H9 (cell line): ENCODE measurements around the gene CDK5R1. TPM values are rescaled to one million over a fixed set of nuclear protein-coding genes. Genes with fewer than 3 reads are reported as not detected.

Experiments used
- DNase-seq: peaks from one replicate; pipeline ENCODE4 v3.0.0-alpha.2; 2017
- H2AFZ ChIP-seq: one replicate; pipeline ENCODE4 v1.6.1; 2013; ENCODE audit warnings: mild to moderate bottlenecking, low read length, control low read depth, moderate library complexity
- H2AK5ac ChIP-seq: 2 replicates; pipeline ENCODE4 v1.6.1; 2013; ENCODE audit warnings: low read length, control low read depth, mixed read lengths; ENCODE audit not compliant: insufficient read length
- H2BK120ac ChIP-seq: one replicate; pipeline ENCODE4 v1.6.1; 2013; ENCODE audit warnings: low read depth, mild to moderate bottlenecking, low read length, control low read depth, inconsistent platforms; ENCODE audit not compliant: poor library complexity, severe bottlenecking
- H2BK12ac ChIP-seq: 2 replicates; pipeline ENCODE4 v1.6.1; 2013; ENCODE audit warnings: low read length, control low read depth, mixed read lengths, low read depth; ENCODE audit not compliant: insufficient read length
- H2BK15ac ChIP-seq: 2 replicates; pipeline ENCODE4 v1.6.1; 2013; ENCODE audit warnings: low read depth, low read length, control low read depth
- H2BK20ac ChIP-seq: one replicate; pipeline ENCODE4 v1.6.1; 2013; ENCODE audit warnings: low read depth, mild to moderate bottlenecking, low read length, control low read depth, inconsistent platforms; ENCODE audit not compliant: poor library complexity, severe bottlenecking
- H2BK5ac ChIP-seq: 2 replicates; pipeline ENCODE4 v1.6.1; 2013; ENCODE audit warnings: low read length, control low read depth, mixed read lengths; ENCODE audit not compliant: insufficient read length
- H3K14ac ChIP-seq: 2 replicates; pipeline ENCODE4 v1.6.1; 2013; ENCODE audit warnings: low read length, control low read depth; ENCODE audit not compliant: insufficient read depth
- H3K18ac ChIP-seq: 2 replicates; pipeline ENCODE4 v1.6.1; 2013; ENCODE audit warnings: low read depth, mild to moderate bottlenecking, mixed read lengths, low read length, control low read depth; ENCODE audit not compliant: insufficient read length
- H3K23ac ChIP-seq: 2 replicates; pipeline ENCODE4 v1.6.1; 2013; ENCODE audit warnings: low read length, control low read depth, mixed read lengths, low read depth; ENCODE audit not compliant: insufficient read length
- H3K23me2 ChIP-seq: 2 replicates; pipeline ENCODE4 v1.6.1; 2013; ENCODE audit warnings: low read depth, mild to moderate bottlenecking, mixed read lengths, low read length, control low read depth; ENCODE audit not compliant: insufficient read length, poor library complexity, severe bottlenecking
- H3K27ac ChIP-seq: 2 replicates; pipeline ENCODE4 v1.5.1; 2013; ENCODE audit warnings: low read length, control low read depth, mixed read lengths, low read depth; ENCODE audit not compliant: insufficient read length
- H3K27me3 ChIP-seq: 2 replicates; pipeline ENCODE4 v1.6.1; 2013; ENCODE audit warnings: low read length, control low read depth, inconsistent platforms; ENCODE audit not compliant: insufficient read depth
- H3K4ac ChIP-seq: 2 replicates; pipeline ENCODE4 v1.6.1; 2013; ENCODE audit warnings: low read depth, mild to moderate bottlenecking, control low read depth, inconsistent platforms, low read length, moderate library complexity
- H3K4me1 ChIP-seq: 2 replicates; pipeline ENCODE4 v1.6.1; 2013; ENCODE audit warnings: low read length, control low read depth, inconsistent platforms; ENCODE audit not compliant: insufficient read depth
- H3K4me2 ChIP-seq: 2 replicates; pipeline ENCODE4 v1.6.1; 2013; ENCODE audit warnings: low read length, control low read depth, mixed read lengths; ENCODE audit not compliant: insufficient read length, insufficient read depth
- H3K56ac ChIP-seq: 2 replicates; pipeline ENCODE4 v1.6.1; 2013; ENCODE audit warnings: low read depth, mild to moderate bottlenecking, mixed read lengths, low read length, control low read depth; ENCODE audit not compliant: insufficient read length
- H3K79me1 ChIP-seq: 2 replicates; pipeline ENCODE4 v1.6.1; 2013; ENCODE audit warnings: low read depth, mild to moderate bottlenecking, moderate library complexity, low read length, control low read depth, inconsistent platforms; ENCODE audit not compliant: insufficient read depth, poor library complexity, severe bottlenecking
- H3K79me2 ChIP-seq: 2 replicates; pipeline ENCODE4 v1.6.1; 2013; ENCODE audit warnings: low read length, control low read depth, inconsistent platforms; ENCODE audit not compliant: insufficient read depth
- H3K9ac ChIP-seq: 2 replicates; pipeline ENCODE4 v1.6.1; 2013; ENCODE audit warnings: low read length, control low read depth, mixed read lengths; ENCODE audit not compliant: insufficient read length; ENCODE audit errors: extremely low read depth
- H3K9me3 ChIP-seq: one replicate; pipeline ENCODE4 v1.6.1; 2013; ENCODE audit warnings: low read depth, low read length, inconsistent platforms; ENCODE audit not compliant: control insufficient read depth
- H3T11ph ChIP-seq: one replicate; pipeline ENCODE4 v1.6.1; 2013; ENCODE audit warnings: mild to moderate bottlenecking, low read length, control low read depth, inconsistent platforms
- H4K20me1 ChIP-seq: one replicate; pipeline ENCODE4 v1.6.1; 2013; ENCODE audit not compliant: control insufficient read depth, insufficient read length, insufficient read depth
- H4K5ac ChIP-seq: 2 replicates; pipeline ENCODE4 v1.6.1; 2013; ENCODE audit warnings: low read depth, mild to moderate bottlenecking, mixed read lengths, low read length, control low read depth; ENCODE audit not compliant: insufficient read length
- H4K8ac ChIP-seq: replicated peaks from 2 replicates; pipeline ENCODE4 v1.6.1; 2013; ENCODE audit warnings: low read length, control low read depth, mixed read lengths, low read depth; ENCODE audit not compliant: insufficient read length
- H4K91ac ChIP-seq: 2 replicates; pipeline ENCODE4 v1.6.1; 2013; ENCODE audit warnings: low read depth, mild to moderate bottlenecking, moderate library complexity, mixed read lengths, low read length, control low read depth; ENCODE audit not compliant: insufficient read length
- H3K27ac Mint-ChIP-seq, 3 experiments: 2 replicates in 2 of 3; 3 replicates in 1 of 3; pipeline ENCODE4 v1.8.0; 2020 to 2021; ENCODE audit warnings: mixed read lengths in 3 of 3, mild to moderate bottlenecking in 1 of 3, moderate library complexity in 1 of 3
- H3K27me3 Mint-ChIP-seq: 2 replicates; pipeline ENCODE4 v1.8.0; 2021; ENCODE audit warnings: low read depth, mild to moderate bottlenecking, moderate library complexity, mixed read lengths
- H3K36me3 Mint-ChIP-seq, 3 experiments: 2 replicates in 2 of 3; 3 replicates in 1 of 3; pipeline ENCODE4 v1.8.0; 2020 to 2021; ENCODE audit warnings: low read depth in 3 of 3, mixed read lengths in 3 of 3; ENCODE audit not compliant: insufficient read depth in 1 of 3
- H3K4me1 Mint-ChIP-seq, 2 experiments: 2 replicates each; pipeline ENCODE4 v1.8.0; 2020; ENCODE audit warnings: mixed read lengths in 2 of 2
- H3K4me3 Mint-ChIP-seq, 2 experiments: 2 replicates in 1 of 2; 3 replicates in 1 of 2; pipeline ENCODE4 v1.8.0; 2020 to 2021; ENCODE audit warnings: mild to moderate bottlenecking in 2 of 2, mixed read lengths in 2 of 2, moderate library complexity in 1 of 2
- H3K9me3 Mint-ChIP-seq, 2 experiments: 2 replicates in 1 of 2; 3 replicates in 1 of 2; pipeline ENCODE4 v1.8.0; 2020; ENCODE audit warnings: mild to moderate bottlenecking in 2 of 2, mixed read lengths in 2 of 2, moderate library complexity in 1 of 2
- CTCF ChIP-seq: fragments of 200-600 bp; sonication (generic); conservative IDR thresholded peaks from 3 replicates; pipeline ENCODE4 v1.8.0; 2021; ENCODE audit warnings: antibody characterized with exemption, mild to moderate bottlenecking
- whole genome bisulfite sequencing: extraction: QIAGEN DNeasy Blood & Tissue Kit; methylation state at CpG from one replicate; pipeline ENCODE4 v1.1.7; 2013; ENCODE audit warnings: missing lambda C conversion rate, low lambda C conversion rate, mixed read lengths; ENCODE audit not compliant: insufficient read length; ENCODE audit errors: extremely low coverage; 5-methylcytosine and 5-hydroxymethylcytosine counted together
- total RNA-seq: library from RNA; stranded (reverse); gene quantifications from 2 replicates; pipeline ENCODE4 v1.2.1, GENCODE V29; 2021

The CDK5R1 gene
- total RNA-seq, 1 experiment from 2014 or later = 11.4 TPM

- Mint-ChIP-seq H3K4me3 (no peak overlapping the region), H3K36me3 (peaks cover 46 to 87% (median 60%) of the 10 kb centered on the region in 3 experiments), H3K27ac (no peak overlapping the region), H3K9me3 (no peaks in the 10 kb centered on the region; a peak in 1 of 5 replicates), H3K4me1 (peaks cover 0 to 3% of the 10 kb centered on the region in 2 experiments; a peak in 1 of 4 replicates), H3K27me3 (no peaks in the 10 kb centered on the region)
- WGBS = no CpG with 5 or more reads among the region's 1 CpG
- Histone ChIP-seq H3K4ac (no peak overlapping the region), H3T11ph (no peak overlapping the region), H3K14ac (no peak overlapping the region), H2AFZ (no peak overlapping the region), H2BK120ac (no peak overlapping the region), H3K9me3 (no peaks in the 10 kb centered on the region), H2BK20ac (no peak overlapping the region), H3K23me2 (no peaks in the 10 kb centered on the region), H3K4me2 (no peak overlapping the region), H4K5ac (no peak overlapping the region), H3K27ac (no peak overlapping the region), H3K79me1 (peaks cover 3% of the 10 kb centered on the region), H2BK12ac (no peak overlapping the region), H4K91ac (no peak overlapping the region), H3K18ac (no peak overlapping the region), H3K4me1 (no peaks in the 10 kb centered on the region), H3K79me2 (peaks cover 2% of the 10 kb centered on the region; the same call in 1 of the 2 replicates), H2AK5ac (no peak overlapping the region), H4K20me1 (no peaks in the 10 kb centered on the region), H3K56ac (no peak overlapping the region), H3K23ac (no peak overlapping the region), H3K27me3 (no peaks in the 10 kb centered on the region), H2BK5ac (no peak overlapping the region), H3K9ac (no peak overlapping the region), H4K8ac (no peak overlapping the region), H2BK15ac (no peak overlapping the region)
- TF ChIP-seq CTCF = no peak
- DNase-seq = no peak
These were observed 22.4 kb upstream of the CDK5R1 start for GRCh38 chr17:32464374-32464773.
